MV-4-11 (cell line): Measurements from ENCODE around the gene FAM174B.

Experiments used
- DNase-seq: peaks from one replicate; lab custom pipeline; 2025; lab: John Stamatoyannopoulos, UW

The FAM174B gene

GRCh38 chr15:92655178-92655995, at the start of gene FAM174B:
TSS of gene FAM174B (minus strand) at chr15:92655775.
- no peak for DNase-seq

- no peak for DNase-seq
Measured at GRCh38 chr15:92696096-92696495, 40.5 kb upstream of the FAM174B start.

GRCh38 chr15:92693691-92694331, 38.2 kb upstream of the FAM174B start:
- DNase-seq = peak; percentile 22

DNA sequence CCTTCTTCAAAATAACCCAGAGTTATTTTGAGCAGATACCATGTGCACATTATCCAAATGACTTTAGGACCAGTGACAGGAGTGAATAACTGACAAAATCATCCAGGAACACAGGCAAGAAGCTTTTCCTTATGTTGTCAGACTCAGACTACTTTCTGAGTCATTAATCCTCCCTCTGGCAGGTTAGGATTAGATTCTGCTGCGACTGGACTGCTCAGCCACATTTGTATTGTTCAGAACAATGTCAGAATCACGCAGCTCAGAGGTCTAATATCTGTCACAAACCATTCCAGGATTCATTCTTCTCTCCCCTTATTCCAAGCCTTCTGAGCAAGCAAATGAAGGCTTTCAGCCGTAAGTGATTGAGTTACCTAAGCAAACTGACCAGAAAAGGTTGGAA, 34.8 kb upstream of the FAM174B start:
- no peak for DNase-seq

DNA sequence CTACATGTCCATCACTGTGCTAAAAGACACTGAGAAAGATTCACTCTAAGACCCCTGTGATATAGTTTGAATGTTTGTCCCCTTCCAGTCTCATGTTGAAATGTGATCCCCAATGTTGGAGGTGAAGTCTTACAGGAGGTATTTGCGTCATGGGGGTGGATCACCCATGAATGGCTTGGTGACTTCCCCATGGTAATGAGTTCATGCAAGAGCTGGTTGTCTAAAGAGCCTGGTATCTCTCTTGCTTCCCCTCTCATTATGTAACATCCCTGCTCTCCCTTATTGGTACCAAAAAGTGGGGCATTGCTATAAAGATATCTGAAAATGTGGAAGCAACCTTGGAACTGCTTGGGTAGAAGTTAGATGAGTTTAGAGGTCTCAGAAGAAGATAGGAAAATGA, 32.2 kb upstream of the FAM174B start:
- no peak for DNase-seq

- DNase-seq = no peak
Measured at GRCh38 chr15:92687195-92687602, 31.6 kb upstream of the FAM174B start.

GRCh38 chr15:92683511-92683834, 27.9 kb upstream of the FAM174B start:
- no peak for DNase-seq

DNA sequence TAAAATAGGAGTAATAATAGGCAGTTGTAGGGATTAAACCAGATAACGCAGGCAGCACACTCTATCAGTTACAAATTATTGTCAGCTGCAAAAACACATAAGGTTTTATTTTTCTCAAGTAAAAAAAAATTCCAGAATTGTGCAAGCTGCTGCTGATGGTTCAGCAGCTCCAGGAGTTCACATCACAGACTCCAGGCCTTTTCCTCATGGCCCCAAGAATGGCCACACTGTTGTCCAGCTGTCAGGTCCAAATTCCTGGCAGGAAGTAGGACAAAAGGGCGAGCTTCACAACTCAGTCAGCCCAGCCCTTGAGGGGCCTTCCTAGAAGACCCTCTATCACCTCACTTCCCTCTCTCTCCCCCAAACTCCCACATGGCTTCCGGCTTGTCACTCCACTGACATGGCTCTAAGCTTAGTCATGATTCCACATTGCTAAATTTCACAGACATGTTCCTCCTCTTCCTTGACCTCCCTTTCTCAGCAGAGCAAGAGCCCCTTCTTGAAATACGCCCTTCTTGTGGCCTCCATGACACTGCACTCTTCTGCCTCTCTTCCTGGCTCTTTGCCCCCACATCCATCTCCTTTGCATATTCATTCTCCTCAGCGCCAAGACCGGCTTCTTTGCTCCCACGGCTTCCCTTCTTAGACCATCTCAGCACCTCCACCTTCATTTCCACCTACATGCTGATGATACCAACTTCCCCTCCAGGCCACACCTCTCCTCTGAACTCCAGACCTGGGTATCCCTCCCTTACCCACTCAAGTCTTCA, 27.4 kb upstream of the FAM174B start:
- DNase-seq = no peak

- DNase-seq = peak; percentile 13
Measured at GRCh38 chr15:92681141-92681631, 25.6 kb upstream of the FAM174B start.

DNA sequence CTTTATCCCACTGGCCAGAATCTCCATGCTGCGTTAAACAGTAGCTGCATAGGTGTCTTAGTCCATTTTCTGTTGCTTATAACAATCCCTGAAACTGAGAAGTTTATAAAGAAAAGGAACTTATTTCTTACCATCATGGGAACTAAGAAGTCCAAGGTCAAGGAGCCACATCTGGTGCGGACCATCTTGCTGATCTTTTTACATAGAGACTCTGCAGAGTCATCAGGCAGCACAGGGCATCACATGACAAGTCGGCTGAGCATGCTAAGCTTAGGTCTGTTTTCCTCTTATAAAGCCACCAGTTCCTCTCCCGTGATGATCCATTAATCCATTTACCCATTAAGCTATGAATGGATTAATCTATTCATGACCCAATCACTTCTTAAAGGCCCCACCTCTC, 22.4 kb upstream of the FAM174B start:
- no peak for DNase-seq

DNA sequence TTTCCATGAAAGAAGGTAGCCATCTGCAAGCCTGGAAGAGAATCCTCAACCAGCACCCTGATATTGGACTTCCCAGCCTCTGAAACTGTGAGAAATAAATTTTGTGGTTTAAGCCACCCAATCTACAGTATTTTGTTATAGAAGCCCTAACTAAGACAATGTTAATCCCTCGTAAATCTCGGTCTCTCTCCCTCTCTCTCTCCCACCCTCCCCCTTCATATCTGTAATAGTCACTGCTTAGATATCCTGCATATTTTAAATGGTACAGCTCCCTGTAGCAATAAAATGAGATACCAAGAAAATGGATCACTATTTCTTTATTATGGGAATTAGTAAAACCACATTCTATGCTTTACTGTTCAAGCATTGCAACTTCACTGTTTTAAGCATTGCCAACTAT, 21.0 kb upstream of the FAM174B start:
- DNase-seq = no peak

GRCh38 chr15:92675485-92675884, 19.9 kb upstream of the FAM174B start:
- DNase-seq = no peak

DNA sequence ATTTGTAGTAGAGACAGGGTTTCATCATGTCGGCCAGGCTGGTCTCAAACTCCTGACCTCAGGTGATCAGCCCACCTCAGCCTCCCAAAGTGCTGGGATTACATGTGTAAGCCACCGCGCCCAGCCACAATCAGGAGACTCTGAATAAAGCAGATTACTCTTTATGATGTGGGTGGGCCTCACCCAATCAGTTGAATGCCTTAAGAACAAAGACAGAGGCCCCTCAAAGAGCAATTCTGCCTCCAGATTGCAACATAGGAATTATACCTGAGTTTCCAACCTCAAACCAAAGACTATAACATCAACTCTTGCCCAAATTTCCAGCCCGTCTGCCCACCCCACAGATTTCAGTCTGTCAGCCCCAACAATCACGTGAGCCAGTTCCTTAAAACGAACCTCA, 18.8 kb upstream of the FAM174B start:
- DNase-seq = no peak

- DNase-seq = no peak
Measured at GRCh38 chr15:92672102-92672501, 16.5 kb upstream of the FAM174B start.

GRCh38 chr15:92671406-92671805, 15.8 kb upstream of the FAM174B start:
- DNase-seq = no peak

GRCh38 chr15:92670621-92671020, 15.0 kb upstream of the FAM174B start:
- DNase-seq = no peak

DNA sequence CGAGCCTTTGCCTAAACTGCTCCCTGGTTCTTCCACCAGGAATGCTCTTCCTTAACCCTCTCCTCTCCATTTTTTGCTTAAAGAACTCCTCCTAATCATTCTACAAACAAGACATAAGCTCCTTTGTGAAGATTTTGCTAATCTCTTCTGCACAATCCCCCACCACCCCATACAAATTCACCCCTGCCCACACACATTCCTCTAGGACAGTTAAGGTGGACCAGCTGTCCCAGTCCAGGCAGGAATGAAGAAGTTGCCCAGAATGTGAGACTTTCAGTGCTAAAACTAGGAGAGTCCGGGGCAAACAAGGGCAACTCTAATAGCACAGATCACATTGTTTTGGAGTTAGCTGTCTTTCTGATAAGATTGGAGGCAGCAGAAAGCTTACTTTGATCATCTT, 13.9 kb upstream of the FAM174B start:
- DNase-seq = no peak

- DNase-seq = no peak
Measured at GRCh38 chr15:92668620-92669019, 13.0 kb upstream of the FAM174B start.

- DNase-seq = no peak
Measured at GRCh38 chr15:92667970-92668485, 12.5 kb upstream of the FAM174B start.

DNA sequence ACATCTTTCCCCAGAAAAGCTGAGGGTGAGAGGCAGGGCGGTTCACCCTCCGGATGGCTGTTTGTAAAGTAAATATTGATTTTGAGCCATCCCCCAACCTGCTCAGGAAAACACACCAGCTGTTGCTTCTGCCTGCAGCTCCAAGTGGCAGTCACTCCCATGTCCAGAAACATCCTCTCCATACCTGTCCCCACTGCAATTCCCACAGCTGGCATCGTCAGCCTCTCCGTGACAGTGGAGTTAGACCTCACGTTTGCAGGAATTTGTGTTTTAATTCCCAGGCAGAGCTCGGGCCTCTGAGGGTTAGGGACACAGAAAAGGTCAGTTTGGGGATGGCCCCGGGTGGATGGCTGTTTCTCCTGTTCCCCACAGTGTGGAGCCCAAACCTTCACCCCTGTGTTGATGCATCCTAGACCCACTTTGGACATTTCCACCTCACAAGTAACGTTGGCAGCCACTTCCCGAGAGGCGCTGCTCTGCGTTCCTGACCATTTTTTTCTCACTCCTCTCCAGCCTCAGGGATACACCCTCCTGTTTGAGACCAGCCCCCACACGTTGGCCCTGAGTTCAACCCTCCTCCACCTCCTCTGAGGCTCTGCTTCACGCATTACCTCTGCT, 11.8 kb upstream of the FAM174B start:
- DNase-seq = no peak

- DNase-seq = no peak
Measured at GRCh38 chr15:92666780-92667179, 11.2 kb upstream of the FAM174B start.

DNA sequence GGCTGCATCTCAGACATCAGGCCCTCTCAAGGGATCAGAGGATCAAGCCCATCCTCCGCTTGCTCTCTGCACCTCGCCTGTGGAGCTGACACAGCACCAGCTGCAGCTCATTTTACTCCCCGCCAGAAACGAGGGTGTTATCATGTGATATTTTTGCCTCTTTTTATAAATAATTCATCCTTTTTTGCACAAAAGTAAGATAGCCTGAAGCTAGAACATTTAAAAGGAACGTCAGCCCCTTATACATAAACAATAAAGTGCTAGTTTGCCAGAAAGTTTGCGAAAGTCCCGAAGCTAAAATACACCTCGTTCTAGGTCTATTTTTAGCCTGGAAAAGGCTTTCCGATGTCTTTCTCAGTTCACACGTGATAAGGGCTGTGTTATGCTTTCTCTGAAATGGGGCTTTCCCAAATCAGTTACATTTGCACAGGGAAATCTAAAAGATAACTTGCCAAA, 9.6 kb upstream of the FAM174B start:
- DNase-seq = no peak
